Stimulated activated CD8-positive, alpha-beta memory T cell treated with anti-CD3 and anti-CD28 coated beads, Interleukin-2, amount 100 ng/mL, for 1 hour (primary cell): ENCODE data around the gene MT3.
"Not testable (repeated sequence)": the region's sequence is repeated elsewhere in the genome, so short reads cannot be mapped to it uniquely, and the experiment has no call there.

Source experiments
- DNase-seq, 2 donors: peaks; one replicate each; pipeline ENCODE4 v3.0.0-alpha.2; 2020; ENCODE audit warnings: low read depth in 2 of 2

The MT3 gene

GRCh38 chr16:56580391-56581048 lies 8.8 kb upstream of the MT3 start:
- DNase-seq = no peak

GRCh38 chr16:56582911-56583310 lies 6.4 kb upstream of the MT3 start:
- not testable (repeated sequence) for DNase-seq

DNA sequence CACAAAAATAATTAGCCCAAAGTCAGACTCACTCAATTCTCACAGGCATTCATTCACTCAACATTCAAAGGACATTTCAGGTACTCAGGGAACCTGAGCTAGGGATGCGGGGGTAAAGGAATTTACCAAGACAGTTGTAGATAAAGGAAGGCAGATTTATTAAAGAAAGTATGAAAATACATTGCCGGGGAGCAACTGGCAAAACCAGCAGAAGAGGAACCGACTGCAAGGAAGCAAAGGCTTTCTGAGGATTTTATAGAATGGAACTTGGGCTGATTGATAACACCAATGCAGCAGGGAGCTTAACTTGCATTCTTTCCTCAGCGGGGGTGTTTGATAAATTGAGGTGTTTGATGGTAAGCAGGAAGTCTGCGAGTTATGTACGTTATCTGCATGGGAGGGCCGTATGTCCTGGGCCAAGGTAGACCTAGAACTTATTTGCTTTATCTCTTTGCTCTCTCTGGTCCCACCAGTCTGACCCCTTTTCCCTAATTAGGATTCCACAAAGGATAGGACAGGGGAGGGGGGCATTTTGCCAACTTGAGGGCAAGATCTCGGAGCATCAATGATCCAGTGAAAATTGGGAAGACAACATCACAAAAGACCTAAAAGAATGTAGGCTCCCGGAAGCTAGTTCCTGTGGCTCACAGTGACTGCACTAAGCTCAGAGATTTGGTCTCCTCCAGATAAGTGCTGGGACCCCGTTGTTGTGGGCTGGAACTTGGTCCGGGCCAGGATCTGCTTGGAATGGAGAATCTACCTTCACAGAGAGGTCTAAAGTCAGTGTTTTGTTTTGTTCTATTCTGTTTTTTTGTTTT lies 5.8 kb upstream of the MT3 start:
- no peak for DNase-seq

DNA sequence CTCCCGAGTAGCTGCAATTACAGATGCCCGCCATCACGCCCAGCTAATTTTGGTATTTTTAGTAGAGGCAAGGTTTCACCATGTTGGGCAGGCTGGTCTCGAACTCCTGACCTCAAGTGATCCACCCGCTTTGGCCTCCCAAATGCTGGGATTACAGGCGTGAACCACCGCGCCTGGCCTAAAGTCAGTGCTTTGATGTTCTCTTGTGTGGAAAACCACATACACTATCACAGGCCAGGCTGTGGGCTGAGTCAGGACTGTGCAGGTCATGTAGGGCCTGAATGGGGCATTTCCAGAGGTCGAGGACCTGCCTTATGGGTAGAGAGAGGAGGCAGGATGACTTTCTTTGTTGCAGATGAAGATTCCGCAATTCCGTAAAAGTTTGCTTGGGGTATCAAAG lies 5.1 kb upstream of the MT3 start:
- no peak for DNase-seq

DNA sequence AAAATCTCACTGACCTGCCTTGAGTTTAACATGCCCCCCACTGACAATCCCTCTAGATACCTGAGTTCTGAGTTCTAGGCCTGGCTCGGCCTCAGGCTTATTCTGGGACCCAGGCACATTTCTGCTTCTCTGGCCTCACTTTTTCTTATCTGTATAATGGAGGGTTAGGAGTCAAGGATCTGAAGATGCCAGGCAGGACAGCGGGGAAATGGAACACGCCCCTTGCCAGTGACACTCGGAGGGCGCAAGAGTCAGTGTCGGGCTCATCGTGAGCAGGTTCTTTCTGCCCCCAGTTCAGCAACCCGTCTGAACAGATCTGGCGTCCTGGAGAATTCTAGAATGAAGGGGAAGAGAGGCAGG lies 567 bp upstream of the MT3 start:
- no peak for DNase-seq

GRCh38 chr16:56591377-56592060 lies 2.2 kb downstream of the MT3 start:
- DNase-seq = no peak

GRCh38 chr16:56593573-56594291 lies 4.4 kb downstream of the MT3 start:
- DNase-seq = no peak

DNA sequence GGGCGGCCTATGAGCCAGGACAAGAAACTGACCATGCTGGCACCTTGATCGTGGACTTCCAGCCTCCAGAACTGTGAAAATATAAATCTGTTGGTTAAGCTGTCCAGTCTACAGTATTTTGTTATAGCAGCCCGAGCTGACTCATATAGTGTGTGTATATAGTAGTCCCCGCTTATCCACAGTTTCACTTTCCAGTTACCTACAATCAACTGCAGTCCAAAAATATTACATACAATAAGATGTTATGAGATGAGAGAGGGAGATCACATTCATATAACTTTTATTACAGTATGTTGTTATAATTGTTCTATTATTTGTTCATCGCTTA lies 4.9 kb downstream of the MT3 start:
- DNase-seq = no peak

DNA sequence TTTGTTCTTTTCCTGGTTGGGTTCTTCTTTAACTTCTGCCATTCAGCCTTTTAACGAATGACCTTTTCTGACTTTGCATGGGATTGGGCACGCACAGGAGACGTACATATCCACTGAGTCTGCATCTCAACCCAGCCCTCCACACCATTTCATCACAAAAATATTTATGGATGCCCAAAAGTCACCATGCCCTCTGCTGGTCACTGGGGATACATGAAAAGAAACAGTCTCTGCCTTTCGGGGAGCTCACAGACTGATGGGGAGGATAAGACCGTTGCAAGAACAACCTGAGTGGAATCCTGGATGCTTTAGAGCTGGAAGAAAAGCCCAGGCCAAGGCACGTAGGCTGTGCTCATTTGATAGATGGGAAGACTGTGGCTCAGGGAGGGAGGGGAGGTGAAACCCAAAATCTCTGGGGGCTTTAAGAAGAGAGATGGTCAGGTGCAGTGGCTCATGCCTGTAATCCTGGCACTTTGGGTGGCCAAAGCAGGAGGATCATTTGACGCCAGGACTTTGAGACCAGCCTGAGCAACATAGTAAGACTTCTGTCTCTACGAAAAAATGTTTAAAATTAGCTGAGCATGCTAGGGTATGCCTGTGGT lies 11.2 kb downstream of the MT3 start:
- no peak for DNase-seq

GRCh38 chr16:56601325-56601724 lies 12.0 kb downstream of the MT3 start:
- no peak for DNase-seq

DNA sequence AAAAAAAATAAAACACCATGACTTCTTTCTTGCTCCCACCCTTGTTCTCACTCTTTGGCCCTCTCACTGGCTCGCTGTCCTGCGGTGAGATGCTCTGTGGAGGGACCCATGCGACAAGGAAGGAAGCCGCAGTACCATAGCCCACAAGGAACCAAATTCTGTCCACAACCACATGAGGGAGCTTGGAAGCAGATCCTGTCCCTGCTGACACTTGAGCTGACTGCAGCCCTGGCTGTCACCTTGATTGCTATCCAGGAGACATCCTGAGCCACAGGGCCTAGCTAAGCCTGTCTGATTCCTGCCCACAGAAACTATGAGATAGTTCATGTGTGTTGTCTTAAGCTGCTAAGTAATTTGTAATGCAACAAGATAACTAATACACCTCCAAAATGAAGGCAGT lies 14.3 kb downstream of the MT3 start:
- no peak for DNase-seq

DNA sequence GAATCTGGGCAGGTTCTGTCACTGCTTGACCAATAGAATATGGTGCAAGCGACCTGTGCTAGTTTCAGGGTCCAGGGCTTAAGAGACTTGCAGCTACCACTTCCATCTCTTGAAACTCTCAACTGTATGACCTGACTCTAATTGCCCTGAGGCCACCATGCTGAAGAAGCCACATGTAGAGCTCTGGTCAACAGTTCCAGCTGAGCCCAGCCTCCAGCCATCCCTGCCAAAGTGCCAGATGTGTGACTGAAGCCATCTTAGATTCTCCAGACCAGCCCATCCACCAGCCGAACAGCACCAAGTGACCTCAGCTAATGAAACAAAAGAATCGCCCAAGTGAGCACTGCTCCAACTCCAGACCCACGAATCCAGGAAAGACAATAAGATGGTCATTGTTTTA lies 15.6 kb downstream of the MT3 start:
- no peak for DNase-seq

DNA sequence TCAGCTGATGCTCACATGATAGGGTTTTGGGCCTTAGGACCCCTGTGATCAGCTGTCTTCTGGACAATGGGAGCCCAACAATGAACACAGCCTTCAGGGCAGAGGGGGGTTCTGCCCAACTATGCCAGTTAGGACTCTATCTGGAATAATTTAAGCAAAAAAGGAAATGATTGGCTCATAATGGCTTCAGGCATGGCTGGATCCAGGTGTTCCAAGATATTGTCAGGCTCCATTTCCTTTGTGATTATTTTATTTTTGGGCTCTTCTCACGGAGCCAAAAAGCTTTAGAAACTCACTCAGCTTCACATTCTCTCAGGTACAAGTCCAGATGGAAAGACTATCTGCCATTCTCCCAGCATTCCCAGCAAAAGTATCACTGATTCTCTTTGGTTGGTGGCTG lies 16.1 kb downstream of the MT3 start:
- no peak for DNase-seq

- DNase-seq = no peak
Observed at GRCh38 chr16:56606071-56606475, 16.7 kb downstream of the MT3 start.

DNA sequence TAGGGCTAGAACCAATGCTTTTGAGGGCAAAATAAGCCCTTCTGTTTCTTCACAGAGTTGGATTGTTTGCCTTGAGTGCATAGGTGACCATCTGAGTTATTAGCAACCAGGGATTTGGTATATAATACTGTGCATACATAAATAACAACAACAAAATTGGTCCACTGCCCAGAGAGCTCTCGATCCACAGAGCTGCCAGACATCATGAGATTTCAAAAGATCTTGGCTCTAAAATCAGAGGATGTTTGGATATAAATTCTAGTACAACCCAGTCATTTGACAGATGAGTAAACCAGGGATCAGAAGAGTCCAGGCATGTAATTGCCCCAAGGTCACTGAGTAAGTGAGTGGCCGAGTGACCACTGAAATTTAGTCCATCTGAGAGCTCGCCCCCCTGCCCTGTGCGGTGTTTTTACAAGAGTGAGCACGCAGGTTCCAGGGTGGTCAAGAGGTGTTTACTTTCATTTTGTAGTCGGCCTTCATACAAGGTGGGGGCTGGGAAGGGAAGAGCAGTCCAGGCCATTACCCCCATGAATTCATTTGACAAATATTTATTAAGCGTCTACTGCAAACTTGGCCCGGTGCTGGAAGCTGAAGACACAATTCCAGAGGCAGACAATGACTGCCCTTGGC lies 17.3 kb downstream of the MT3 start:
- no peak for DNase-seq

GRCh38 chr16:56607109-56607618 lies 17.8 kb downstream of the MT3 start:
- no peak for DNase-seq

DNA sequence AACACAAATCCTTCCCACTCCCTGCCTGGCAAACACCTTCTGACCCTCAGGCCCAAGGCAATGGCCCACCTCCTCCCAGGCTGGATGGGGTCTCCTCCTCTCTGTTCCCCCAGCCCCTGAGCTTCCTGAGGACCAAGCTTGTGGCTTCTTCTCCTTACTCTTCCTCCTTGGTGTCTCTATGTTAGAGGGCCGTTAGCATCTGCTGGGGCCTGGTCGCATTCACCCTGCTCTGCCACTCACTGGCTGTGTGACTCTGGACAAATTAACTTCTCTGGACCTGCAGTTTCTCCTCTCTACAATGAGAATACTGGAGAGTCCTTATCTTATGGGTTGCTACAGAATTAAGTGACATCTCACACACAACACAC lies 18.3 kb downstream of the MT3 start:
- DNase-seq = no peak

DNA sequence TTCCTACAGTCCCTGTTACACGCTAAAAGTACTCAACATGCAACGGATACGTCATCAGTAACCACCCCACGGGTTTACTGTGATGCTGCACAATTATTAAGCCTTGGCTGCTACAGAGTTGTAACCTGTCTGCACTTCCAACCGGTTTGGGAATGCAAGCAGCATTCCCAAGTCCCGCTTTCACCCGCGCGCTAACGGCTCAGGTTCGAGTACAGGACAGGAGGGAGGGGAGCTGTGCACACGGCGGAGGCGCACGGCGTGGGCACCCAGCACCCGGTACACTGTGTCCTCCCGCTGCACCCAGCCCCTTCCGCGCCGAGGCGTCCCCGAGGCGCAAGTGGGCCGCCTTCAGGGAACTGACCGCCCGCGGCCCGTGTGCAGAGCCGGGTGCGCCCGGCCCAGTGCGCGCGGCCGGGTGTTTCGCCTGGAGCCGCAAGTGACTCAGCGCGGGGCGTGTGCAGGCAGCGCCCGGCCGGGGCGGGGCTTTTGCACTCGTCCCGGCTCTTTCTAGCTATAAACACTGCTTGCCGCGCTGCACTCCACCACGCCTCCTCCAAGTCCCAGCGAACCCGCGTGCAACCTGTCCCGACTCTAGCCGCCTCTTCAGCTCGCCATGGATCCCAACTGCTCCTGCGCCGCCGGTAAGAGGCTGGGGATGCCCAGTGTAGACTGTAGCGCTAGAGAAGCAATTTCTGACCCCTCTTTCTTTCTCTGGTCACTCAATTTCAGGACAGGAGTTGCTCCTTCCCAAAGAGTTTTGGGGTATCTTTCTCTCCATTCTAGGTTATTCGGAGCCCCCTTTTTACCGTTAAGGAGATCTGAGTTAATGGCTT lies 18.9 kb downstream of the MT3 start, which contains the start of gene MT2A:
Gene MT2A, plus strand, starts transcription at position 542 of the 833 bp plus-strand sequence. Its CDS starts 72 bp downstream, at position 614.
- peak; percentile 63 to 79 for DNase-seq

DNA sequence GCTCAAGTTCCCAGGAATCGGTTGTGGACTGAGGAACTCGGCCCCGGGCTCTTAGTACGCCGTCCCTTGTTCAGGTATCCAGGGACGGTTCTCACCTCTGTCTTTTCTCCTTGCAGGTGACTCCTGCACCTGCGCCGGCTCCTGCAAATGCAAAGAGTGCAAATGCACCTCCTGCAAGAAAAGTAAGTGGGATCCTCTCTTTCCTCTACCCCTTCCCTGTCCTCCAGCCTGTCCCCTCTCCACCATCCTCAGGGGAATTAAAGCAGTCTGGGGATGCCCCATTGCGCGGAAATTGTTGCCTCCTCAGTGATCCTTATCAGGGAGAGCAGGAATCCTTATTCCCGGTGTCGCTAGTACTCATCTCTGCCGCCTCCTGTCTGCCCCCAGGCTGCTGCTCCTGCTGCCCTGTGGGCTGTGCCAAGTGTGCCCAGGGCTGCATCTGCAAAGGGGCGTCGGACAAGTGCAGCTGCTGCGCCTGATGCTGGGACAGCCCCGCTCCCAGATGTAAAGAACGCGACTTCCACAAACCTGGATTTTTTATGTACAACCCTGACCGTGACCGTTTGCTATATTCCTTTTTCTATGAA lies 19.6 kb downstream of the MT3 start:
- no peak for DNase-seq

GRCh38 chr16:56609463-56609921 lies 20.2 kb downstream of the MT3 start:
- peak; percentile 36 to 45 for DNase-seq
